RKO (cell line): ENCODE results near the gene RTN4RL1.
"Not testable (repeated sequence)": the region's sequence is repeated elsewhere in the genome, so short reads cannot be mapped to it uniquely, and the experiment has no call there.

ENCODE experiments used
- DNase-seq: peaks from one replicate; pipeline ENCODE4 v3.0.0-alpha.2; 2016; ENCODE audit warnings: low spot score

The RTN4RL1 gene

GRCh38 chr17:1895479-1895878 lies 129.7 kb downstream of the RTN4RL1 start:
- DNase-seq, result not testable (repeated sequence)

DNA sequence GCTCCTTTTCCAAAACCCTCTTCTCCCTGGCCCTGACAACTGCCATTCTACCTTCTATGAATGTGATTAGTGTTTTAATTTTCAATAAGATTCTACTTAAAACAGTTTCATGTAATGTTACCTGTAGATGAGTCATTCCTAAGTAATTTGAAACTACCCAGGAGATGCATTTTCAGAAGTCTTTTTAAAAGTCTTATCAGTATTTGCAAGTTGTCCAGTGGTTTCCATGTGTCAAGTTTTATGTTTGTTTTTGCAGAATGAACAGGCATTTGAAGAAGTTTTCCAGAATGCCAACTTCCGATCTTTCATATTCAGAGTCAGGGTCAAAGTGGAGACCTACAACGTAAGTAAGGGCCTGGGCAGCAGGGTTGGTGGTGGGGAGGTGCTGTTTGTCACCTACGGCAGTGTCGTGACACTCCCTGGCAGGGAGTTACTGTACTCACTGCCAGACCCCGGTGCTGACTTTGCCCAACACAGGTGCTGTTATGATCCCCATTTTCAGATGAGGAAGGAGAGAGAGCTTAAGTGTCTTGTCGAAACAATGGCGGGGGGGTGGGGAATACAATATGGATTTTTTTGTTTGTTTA lies 130.3 kb downstream of the RTN4RL1 start:
- no peak for DNase-seq

GRCh38 chr17:1890758-1891450 lies 134.2 kb downstream of the RTN4RL1 start:
- no peak for DNase-seq

DNA sequence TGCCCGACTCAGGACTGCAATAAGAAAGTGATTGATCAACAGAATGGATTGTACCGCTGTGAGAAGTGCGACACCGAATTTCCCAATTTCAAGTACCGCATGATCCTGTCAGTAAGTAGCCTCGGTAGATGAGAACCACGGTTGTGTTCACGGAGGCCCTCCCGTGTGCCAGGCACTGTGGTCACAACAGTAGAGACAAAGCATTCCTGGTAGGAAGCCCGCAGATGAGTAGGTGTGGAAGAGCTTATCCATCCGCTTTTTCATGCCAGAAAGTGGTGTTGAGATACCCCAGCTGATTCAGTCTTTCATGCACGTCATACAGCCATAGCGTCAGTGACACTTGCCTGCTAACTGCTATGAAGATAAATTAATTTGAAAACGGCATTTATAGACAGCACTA lies 136.4 kb downstream of the RTN4RL1 start:
- DNase-seq, result no peak
